Ovary (tissue), 9 donors: Measurements from ENCODE around the gene GNB1L. TPM values are rescaled to one million over a fixed set of nuclear protein-coding genes. Genes with fewer than 3 reads are reported as not detected.

Experiments used
- DNase-seq, 5 donors: peaks; one replicate each; pipeline ENCODE4 v3.0.0-alpha.2; 2019 to 2020
- H3K27ac ChIP-seq, 2 donors: fragments of 200-600 bp; one replicate each; pipeline versions ENCODE4 v1.5.1 to v1.8.0; 2019 to 2022
- H3K27me3 ChIP-seq: fragments of 200-600 bp; one replicate; pipeline ENCODE4 v1.8.0; 2022
- H3K36me3 ChIP-seq: fragments of 200-600 bp; sonication (generic); one replicate; pipeline ENCODE4 v1.5.1; 2019
- H3K4me1 ChIP-seq: one replicate; pipeline ENCODE4 v1.8.1; 2013; ENCODE audit warnings: mild to moderate bottlenecking, moderate library complexity; ENCODE audit not compliant: insufficient read depth
- H3K4me3 ChIP-seq: fragments of 200-600 bp; sonication (generic); one replicate; pipeline ENCODE4 v1.5.1; 2017
- H3K9me3 ChIP-seq, 2 donors: fragments of 200-600 bp in 1 of 2; sonication (generic) in 1 of 2; one replicate each; pipeline versions ENCODE4 v1.5.1 to v1.8.1; 2013 to 2019; ENCODE audit warnings: mild to moderate bottlenecking in 1 of 2, moderate library complexity in 1 of 2
- CTCF ChIP-seq, 3 donors: fragments of 450-650 bp in 2 of 3; fragments of 200-600 bp in 1 of 3; IDR thresholded peaks; one replicate each; pipeline versions ENCODE4 v1.5.1 to v1.8.0; 2016 to 2022; ENCODE audit warnings: antibody characterized with exemption in 3 of 3, mild to moderate bottlenecking in 1 of 3
- EP300 ChIP-seq: sonication (generic); formaldehyde crosslinking; IDR thresholded peaks from one replicate; pipeline ENCODE4 v1.6.1; 2017; ENCODE audit warnings: antibody characterized with exemption
- POLR2A ChIP-seq: fragments of 450-650 bp; IDR thresholded peaks from one replicate; pipeline ENCODE4 v1.6.1; 2017; ENCODE audit warnings: antibody characterized with exemption, mild to moderate bottlenecking, moderate library complexity
- WGBS, 3 donors: extraction: QIAGEN DNeasy Blood & Tissue Kit in 1 of 3; methylation state at CpG; one replicate each; pipeline versions ENCODE4 v1.1.5 to v1.1.7; 2013 to 2017; 5-methylcytosine and 5-hydroxymethylcytosine counted together
- intact Hi-C, 4 donors: fragments of 100-400 bp; cut with DNase I; formaldehyde crosslinking; loops; one replicate each; pipeline versions ENCODE4 v1.11.0 to v1.15.1; 2022 to 2023
- polyA plus RNA-seq, 2 donors: library from polyadenylated mRNA; stranded (reverse); fragments of 200-250 nt in 1 of 2; fragments of 350-450 nt in 1 of 2; fragmentation: Illumina TruSeq in 1 of 2; extraction: RNeasy Lipid Tissue Mini Kit (QIAGEN cat#74804) in 1 of 2; gene quantifications; one replicate each; pipeline ENCODE4 v1.2.3, GENCODE V29; 2013 to 2014
- total RNA-seq, 7 donors: library from RNA; depleted of rRNA in 2 of 7; stranded (reverse); fragments of >200 nt in 2 of 7; fragmentation: NEBNext Ultra II Directional in 3 of 7; extraction: Animal tissue kit (Norgen Biotek cat#: 25700) in 3 of 7; gene quantifications; one replicate each; pipeline versions ENCODE4 v1.1.0 to v1.2.4, GENCODE V29; 2016 to 2023
- donor health status: DM: no; HTN: no; CAD: no; lungs with moderate emphysema.
- donor health status: DM: no; HTN: no; CAD: no.
- donor health status: Bipolar disorder and iron deficiency.
- donor health status: DM: yes; HTN: yes; CAD: no.
- donor health status: DM: no; HTN: no; CAD: no.
- donor health status: DM: yes; HTN: yes; CAD: no.

Gene GNB1L
- total and polyA plus RNA-seq, 9 donors, result 3.1 to 14.9 (median 5.8) TPM; not detected in 1

- intact Hi-C loops, result loop anchor here in 1 of 4 donors (10.0 kb wide), 1 partner anchor 58 kb away; no protein-coding TSS in a partner anchor
- Histone ChIP-seq H3K4me3 (no peak overlapping the region), H3K27me3 (no peaks in the 10 kb centered on the region), H3K9me3 (no peaks in the 10 kb centered on the region), H3K36me3 (no peaks in the 10 kb centered on the region), H3K4me1 (peaks cover 4% of the 10 kb centered on the region), H3K27ac (no peak overlapping the region)
- 84 to 92% (median 87%) methylated on average over 9 of the region's 9 CpGs for WGBS, 3 donors
- TF ChIP-seq POLR2A (no peak), CTCF (IDR thresholded peaks at IDR 0.05) (no peak), EP300 (no peak)
- DNase-seq, result no peak
Measured at GRCh38 chr22:19903031-19903430, 48.4 kb upstream of the GNB1L start.

- 93 to 98% (median 95%) methylated on average over 6 to 7 of the region's 7 CpGs for WGBS, 3 donors
- intact Hi-C loops, result loop anchor here in 1 of 4 donors (10.0 kb wide), 1 partner anchor 57 kb away; no protein-coding TSS in a partner anchor
- H3K36me3 ChIP-seq, result no peaks in the 10 kb centered on the region
Measured at GRCh38 chr22:19902245-19902715, 47.6 kb upstream of the GNB1L start.

GRCh38 chr22:19901577-19902244 lies 47.0 kb upstream of the GNB1L start:
- Histone ChIP-seq H3K36me3 (no peaks in the 10 kb centered on the region), H3K4me1 (peaks cover 4% of the 10 kb centered on the region), H3K4me3 (no peak overlapping the region), H3K27me3 (no peaks in the 10 kb centered on the region), H3K27ac (no peak overlapping the region), H3K9me3 (no peaks in the 10 kb centered on the region)
- no peak for DNase-seq
- TF ChIP-seq POLR2A, result no peak
- intact Hi-C loops, result loop anchor here in 1 of 4 donors (10.0 kb wide), 1 partner anchor 57 kb away; no protein-coding TSS in a partner anchor
- 94 to 96% (median 95%) methylated on average over 11 of the region's 11 CpGs for WGBS, 3 donors

More at GRCh38 chr22:19902245-19902715, 47.6 kb upstream of the GNB1L start:
- Histone ChIP-seq H3K4me3 (no peak overlapping the region), H3K4me1 (peaks cover 4% of the 10 kb centered on the region), H3K27me3 (no peaks in the 10 kb centered on the region), H3K27ac (no peak overlapping the region), H3K9me3 (no peaks in the 10 kb centered on the region)
- no peak for TF ChIP-seq EP300
- DNase-seq, result no peak

- H3K27ac ChIP-seq, result no peak overlapping the region
- no peak for DNase-seq
- no peaks in the 10 kb centered on the region for H3K27me3 ChIP-seq
- peaks cover 4% of the 10 kb centered on the region for H3K4me1 ChIP-seq
- H3K36me3 ChIP-seq, result no peaks in the 10 kb centered on the region
- H3K9me3 ChIP-seq, result no peaks in the 10 kb centered on the region
- H3K4me3 ChIP-seq, result no peak overlapping the region
- intact Hi-C loops, result loop anchor here in 1 of 4 donors (10.0 kb wide), 1 partner anchor 56 kb away; no protein-coding TSS in a partner anchor
- WGBS, 3 donors, result 89 to 93% (median 92%) methylated on average over 13 of the region's 13 CpGs
- TF ChIP-seq POLR2A (no peak), EP300 (no peak), CTCF (IDR thresholded peaks at IDR 0.05) (no peak)
Measured at GRCh38 chr22:19900707-19901436, 46.2 kb upstream of the GNB1L start.

- WGBS, 3 donors, result 93 to 95% (median 93%) methylated on average over 16 of the region's 16 CpGs
- Histone ChIP-seq H3K4me3 (no peak overlapping the region), H3K27ac (no peak overlapping the region), H3K9me3 (no peaks in the 10 kb centered on the region), H3K27me3 (no peaks in the 10 kb centered on the region), H3K4me1 (no peaks in the 10 kb centered on the region), H3K36me3 (no peaks in the 10 kb centered on the region)
- DNase-seq, result no peak
- TF ChIP-seq CTCF (IDR thresholded peaks at IDR 0.05) (no peak), EP300 (no peak), POLR2A (no peak)
- intact Hi-C loops, result no loop called here
Measured at GRCh38 chr22:19898831-19899567, 44.3 kb upstream of the GNB1L start.
